ENCODE measurements around the gene GPS1.

- TF ChIP-seq CTCF (IDR thresholded peaks at IDR 0.05; ENCODE audit: borderline replicate concordance, extremely low read depth, low read length, poor library complexity, severe bottlenecking): no peak
- TF ChIP-seq EZH2 (IDR thresholded peaks at IDR 0.05; ENCODE audit: borderline replicate concordance, low read depth, low read length, severe bottlenecking): no peak
These were observed 26.1 kb downstream of the GPS1 start for GRCh38 chr17:82077617-82078358.
